ENCODE data around the gene LENG9. TPM values are rescaled to one million over a fixed set of nuclear protein-coding genes. Genes with fewer than 3 reads are reported as not detected.

The LENG9 gene
- total and polyA plus RNA-seq, 4 donors = 1.8 to 13.8 (median 8.2) TPM

DNA sequence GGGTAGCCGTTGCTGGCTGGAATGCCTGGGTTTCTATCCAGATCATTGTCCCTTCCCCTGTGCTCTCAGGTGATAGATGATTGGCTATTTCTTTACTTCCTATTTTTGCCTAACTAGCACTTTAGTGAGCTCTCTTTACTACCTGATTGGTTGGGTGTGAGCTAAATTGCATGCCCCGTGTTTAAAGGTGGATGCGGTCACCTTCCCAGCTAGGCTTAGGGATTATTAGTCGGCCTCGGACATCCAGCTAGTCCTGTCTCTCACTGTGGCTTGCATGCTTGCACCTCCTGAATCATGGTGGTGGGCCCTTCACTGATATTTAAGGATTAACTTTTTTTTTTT, 38.2 kb downstream of the LENG9 start:
- no peaks in the 10 kb centered on the region for H3K36me3 ChIP-seq (ENCODE audit: control insufficient read depth in 4 of 4, insufficient read depth in 4 of 4, low read length in 4 of 4)
- 69 to 72% methylated on average over 5 of the region's 5 CpGs for WGBS, 2 donors
- TF ChIP-seq, protein P1, sequence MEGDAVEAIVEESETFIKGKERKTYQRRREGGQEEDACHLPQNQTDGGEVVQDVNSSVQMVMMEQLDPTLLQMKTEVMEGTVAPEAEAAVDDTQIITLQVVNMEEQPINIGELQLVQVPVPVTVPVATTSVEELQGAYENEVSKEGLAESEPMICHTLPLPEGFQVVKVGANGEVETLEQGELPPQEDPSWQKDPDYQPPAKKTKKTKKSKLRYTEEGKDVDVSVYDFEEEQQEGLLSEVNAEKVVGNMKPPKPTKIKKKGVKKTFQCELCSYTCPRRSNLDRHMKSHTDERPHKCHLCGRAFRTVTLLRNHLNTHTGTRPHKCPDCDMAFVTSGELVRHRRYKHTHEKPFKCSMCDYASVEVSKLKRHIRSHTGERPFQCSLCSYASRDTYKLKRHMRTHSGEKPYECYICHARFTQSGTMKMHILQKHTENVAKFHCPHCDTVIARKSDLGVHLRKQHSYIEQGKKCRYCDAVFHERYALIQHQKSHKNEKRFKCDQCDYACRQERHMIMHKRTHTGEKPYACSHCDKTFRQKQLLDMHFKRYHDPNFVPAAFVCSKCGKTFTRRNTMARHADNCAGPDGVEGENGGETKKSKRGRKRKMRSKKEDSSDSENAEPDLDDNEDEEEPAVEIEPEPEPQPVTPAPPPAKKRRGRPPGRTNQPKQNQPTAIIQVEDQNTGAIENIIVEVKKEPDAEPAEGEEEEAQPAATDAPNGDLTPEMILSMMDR (IDR thresholded peaks at IDR 0.05; ENCODE audit: control extremely low read depth, extremely low read depth) = no peak
- DNase-seq (no peak), ATAC-seq (ENCODE audit: insufficient read depth, low FRiP score) (no peak)
- no peak overlapping the region for H3K4me3 ChIP-seq
- H3K27me3 ChIP-seq (ENCODE audit: control insufficient read depth in 3 of 3, insufficient read depth in 3 of 3, low read length in 2 of 3) = peaks cover 0 to 4% (median 0%) of the 10 kb centered on the region in 3 donors
- H3K4me1 ChIP-seq (ENCODE audit: control insufficient read depth in 5 of 5, insufficient read depth in 5 of 5, low read length in 5 of 5) = peaks cover 0 to 8% (median 5%) of the 10 kb centered on the region in 5 donors
- no peak overlapping the region for H3K27ac ChIP-seq (ENCODE audit: low read depth in 1 of 2, low read length in 1 of 2)
- peaks cover 0 to 2% (median 0%) of the 10 kb centered on the region in 4 donors for H3K9me3 ChIP-seq (ENCODE audit: control insufficient read depth in 4 of 4, insufficient read depth in 3 of 4, low read length in 3 of 4)
- no peak overlapping the region for H3K9ac ChIP-seq (ENCODE audit: insufficient read depth in 1 of 2, low read length in 2 of 2)

- DNase-seq (no peak), ATAC-seq (ENCODE audit: insufficient read depth, low FRiP score) (no peak)
- no peak overlapping the region for H3K4me3 ChIP-seq
- no peak overlapping the region for H3K9ac ChIP-seq (ENCODE audit: insufficient read depth in 1 of 2, low read length in 2 of 2)
- H3K9me3 ChIP-seq (ENCODE audit: control insufficient read depth in 4 of 4, insufficient read depth in 3 of 4, low read length in 3 of 4) = peaks cover 0 to 2% (median 0%) of the 10 kb centered on the region in 4 donors
- H3K27me3 ChIP-seq (ENCODE audit: control insufficient read depth in 3 of 3, insufficient read depth in 3 of 3, low read length in 2 of 3) = peaks cover 0 to 4% (median 0%) of the 10 kb centered on the region in 3 donors
- no peak overlapping the region for H3K27ac ChIP-seq (ENCODE audit: low read depth in 1 of 2, low read length in 1 of 2)
- peaks cover 0 to 12% (median under 1%) of the 10 kb centered on the region in 5 donors for H3K4me1 ChIP-seq (ENCODE audit: control insufficient read depth in 5 of 5, insufficient read depth in 5 of 5, low read length in 5 of 5)
- WGBS, 2 donors = 88 to 93% methylated on average over 35 to 36 of the region's 36 CpGs
- H3K36me3 ChIP-seq (ENCODE audit: control insufficient read depth in 4 of 4, insufficient read depth in 4 of 4, low read length in 4 of 4) = no peaks in the 10 kb centered on the region
- TF ChIP-seq, protein P1 (IDR thresholded peaks at IDR 0.05; ENCODE audit: control extremely low read depth, extremely low read depth) = no peak
These were observed 38.8 kb downstream of the LENG9 start for GRCh38 chr19:54424660-54425381.

GRCh38 chr19:54424201-54424600, 39.4 kb downstream of the LENG9 start:
- H3K9me3 ChIP-seq (ENCODE audit: control insufficient read depth in 4 of 4, insufficient read depth in 3 of 4, low read length in 3 of 4) = peaks cover 0 to 2% (median 0%) of the 10 kb centered on the region in 4 donors
- WGBS, 2 donors = 87 to 89% methylated on average over 14 of the region's 14 CpGs
- no peak for DNase-seq

More at GRCh38 chr19:54424201-54424600, 39.4 kb downstream of the LENG9 start:
- H3K27me3 ChIP-seq (ENCODE audit: control insufficient read depth in 3 of 3, insufficient read depth in 3 of 3, low read length in 2 of 3) = peaks cover 0 to 4% (median 4%) of the 10 kb centered on the region in 3 donors
- H3K4me1 ChIP-seq (ENCODE audit: control insufficient read depth in 5 of 5, insufficient read depth in 5 of 5, low read length in 5 of 5) = peaks cover 0 to 6% (median 0%) of the 10 kb centered on the region in 5 donors
- no peak overlapping the region for H3K4me3 ChIP-seq
- H3K36me3 ChIP-seq (ENCODE audit: control insufficient read depth in 4 of 4, insufficient read depth in 4 of 4, low read length in 4 of 4) = no peaks in the 10 kb centered on the region
- TF ChIP-seq, protein P1 (IDR thresholded peaks at IDR 0.05; ENCODE audit: control extremely low read depth, extremely low read depth) = no peak
- no peak overlapping the region for H3K9ac ChIP-seq (ENCODE audit: insufficient read depth in 1 of 2, low read length in 2 of 2)
- no peak overlapping the region for H3K27ac ChIP-seq (ENCODE audit: low read depth in 1 of 2, low read length in 1 of 2)
- ATAC-seq (ENCODE audit: insufficient read depth, low FRiP score) = no peak
